NOMO-1 treated with DMSO at 0.1 percent for 48 hours (cell line): ENCODE data around the gene RABGAP1L.
"Not testable (repeated sequence)": the region's sequence is repeated elsewhere in the genome, so short reads cannot be mapped to it uniquely, and the experiment has no call there.

ENCODE experiments used
- DNase-seq: peaks from one replicate; lab custom pipeline; 2025; ENCODE audit not compliant: unreplicated experiment; lab: John Stamatoyannopoulos, UW

The RABGAP1L gene

GRCh38 chr1:174289644-174290310, 130.5 kb downstream of the RABGAP1L start:
- DNase-seq: no peak

DNA sequence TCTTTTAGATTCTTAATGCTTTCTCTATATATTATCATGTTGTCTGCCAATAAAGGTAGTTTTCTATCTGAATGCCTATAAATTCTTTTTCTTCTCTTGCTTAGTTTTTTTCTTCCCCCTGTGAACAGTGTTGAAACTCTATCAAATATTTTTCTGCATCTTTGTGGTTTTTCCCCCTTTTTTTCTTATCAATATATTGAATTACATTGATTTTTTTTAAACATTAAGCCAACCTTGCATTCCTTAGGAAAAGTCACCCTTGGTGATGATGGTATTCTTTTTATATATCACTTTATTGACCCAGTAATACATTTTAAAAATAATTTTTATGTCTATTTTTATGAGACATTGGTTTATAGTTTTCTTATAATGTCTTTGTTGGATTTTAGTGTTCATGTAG, 131.7 kb downstream of the RABGAP1L start:
- no peak for DNase-seq

- DNase-seq: no peak
Observed at GRCh38 chr1:174296309-174296708, 137.0 kb downstream of the RABGAP1L start.

- no peak for DNase-seq
Observed at GRCh38 chr1:174297351-174297750, 138.0 kb downstream of the RABGAP1L start.

GRCh38 chr1:174301295-174302077, 142.2 kb downstream of the RABGAP1L start:
- no peak for DNase-seq

GRCh38 chr1:174308604-174309003, 149.3 kb downstream of the RABGAP1L start:
- DNase-seq: no peak

DNA sequence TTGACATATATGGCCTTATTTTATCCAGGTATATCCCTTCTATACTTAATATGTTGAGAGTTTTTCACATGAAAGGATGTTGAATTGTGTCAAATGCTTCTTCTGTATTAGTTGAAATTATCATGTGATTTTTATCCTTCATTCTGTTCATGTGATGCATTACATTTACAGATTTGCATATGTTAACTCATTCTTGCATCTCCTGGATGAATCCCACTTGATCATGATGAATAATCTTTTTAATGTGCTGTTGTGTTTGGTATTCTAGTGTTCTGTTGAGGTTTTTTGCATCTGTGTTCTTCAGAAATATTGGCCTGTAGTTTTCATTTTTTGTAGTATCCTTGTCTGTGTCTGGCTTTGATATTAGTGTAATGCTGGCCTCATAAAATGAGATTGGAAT, 150.2 kb downstream of the RABGAP1L start:
- no peak for DNase-seq

DNA sequence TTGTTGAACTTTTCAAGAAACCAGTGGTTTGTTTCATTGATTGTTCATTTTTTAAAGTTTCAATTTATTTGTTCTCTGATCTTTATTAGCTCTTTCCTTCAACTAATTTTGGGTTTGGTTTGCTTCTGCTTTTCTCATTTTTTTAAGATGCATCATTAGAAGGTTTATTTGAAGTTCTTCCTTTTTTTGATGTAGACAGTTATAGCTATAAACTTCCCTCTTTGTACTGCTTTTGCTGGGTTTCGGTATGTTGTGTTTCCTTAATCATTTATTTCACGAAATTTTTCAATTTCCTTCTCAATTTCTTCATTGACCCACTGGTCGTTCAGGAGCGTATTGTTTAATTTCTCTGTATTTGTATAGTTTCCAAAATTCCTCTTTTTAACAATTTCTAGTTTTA, 155.1 kb downstream of the RABGAP1L start:
- peak; percentile 64 for DNase-seq

GRCh38 chr1:174315239-174315638, 155.9 kb downstream of the RABGAP1L start:
- DNase-seq: no peak

GRCh38 chr1:174320897-174321296, 161.6 kb downstream of the RABGAP1L start:
- not testable (repeated sequence) for DNase-seq

- no peak for DNase-seq
Observed at GRCh38 chr1:174322202-174322862, 163.0 kb downstream of the RABGAP1L start.

- no peak for DNase-seq
Observed at GRCh38 chr1:174324493-174324892, 165.2 kb downstream of the RABGAP1L start.

DNA sequence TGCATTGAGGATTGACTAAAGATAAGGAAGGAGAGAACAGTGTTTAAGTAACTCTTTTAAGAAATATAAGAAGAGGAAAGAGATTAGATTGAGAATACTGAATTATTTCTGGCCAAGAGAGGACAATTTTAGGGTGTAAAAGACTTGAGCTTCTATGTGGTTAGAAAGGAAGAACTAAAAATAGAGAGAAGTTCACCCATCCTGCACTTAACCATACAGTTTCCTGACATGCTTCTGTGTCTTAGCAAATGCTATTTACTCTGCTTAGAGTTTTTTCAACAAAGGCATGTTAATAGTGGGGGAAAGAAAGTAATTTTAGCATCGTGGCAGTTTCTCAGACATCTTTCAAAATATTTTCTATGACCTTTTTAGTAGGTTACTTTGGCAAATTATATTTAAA, 165.6 kb downstream of the RABGAP1L start:
- no peak for DNase-seq

- no peak for DNase-seq
Observed at GRCh38 chr1:174326278-174326677, 167.0 kb downstream of the RABGAP1L start.

- no peak for DNase-seq
Observed at GRCh38 chr1:174333437-174333836, 174.1 kb downstream of the RABGAP1L start.

GRCh38 chr1:174337000-174337681, 177.8 kb downstream of the RABGAP1L start:
- DNase-seq: no peak

GRCh38 chr1:174340404-174340803, 181.1 kb downstream of the RABGAP1L start:
- not testable (repeated sequence) for DNase-seq

GRCh38 chr1:174344162-174344561, 184.8 kb downstream of the RABGAP1L start:
- DNase-seq: peak; percentile 90

DNA sequence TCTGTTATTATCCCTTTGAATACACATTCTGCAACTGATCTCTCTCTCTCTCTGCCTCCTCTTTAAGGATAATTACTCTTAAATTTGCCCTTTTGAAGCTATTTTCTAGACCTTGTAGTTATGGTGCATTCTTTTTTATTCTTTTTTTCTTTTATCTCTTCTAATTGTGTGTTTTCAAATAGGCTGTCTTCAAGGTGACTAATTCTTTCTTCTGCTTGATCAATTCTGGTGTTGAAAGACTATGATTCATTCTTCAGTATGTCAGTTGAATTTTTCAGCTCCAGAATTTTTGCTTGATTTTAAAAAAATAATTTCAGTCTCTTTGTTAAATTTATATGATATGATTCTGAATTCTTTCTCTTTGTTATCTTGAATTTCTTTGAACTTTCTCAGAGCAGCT, 192.8 kb downstream of the RABGAP1L start:
- DNase-seq: no peak

- DNase-seq: no peak
Observed at GRCh38 chr1:174352883-174353608, 193.7 kb downstream of the RABGAP1L start.

DNA sequence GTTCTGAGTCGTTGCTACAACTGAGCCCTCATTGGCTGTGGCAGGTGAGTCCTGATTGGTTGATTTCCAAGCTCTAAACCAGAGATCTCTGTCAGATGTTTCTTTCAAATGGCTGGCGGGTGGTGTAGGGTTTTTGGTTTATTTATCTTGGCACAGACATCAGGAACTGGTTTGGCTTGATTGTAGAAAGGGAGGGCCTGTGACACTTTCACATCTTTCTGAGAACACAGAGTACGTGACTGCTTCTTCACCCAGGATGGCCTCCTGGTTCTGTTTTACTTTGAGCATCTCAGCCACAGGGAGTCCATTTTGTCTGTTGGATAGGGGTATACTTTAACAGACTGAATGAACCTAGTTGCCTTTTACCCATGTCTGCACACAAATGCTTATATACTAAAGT, 199.0 kb downstream of the RABGAP1L start:
- DNase-seq: no peak
